Measurements from ENCODE around the gene VASP.
"Not testable (repeated sequence)": the region's sequence is repeated elsewhere in the genome, so short reads cannot be mapped to it uniquely, and the experiment has no call there.

The VASP gene

DNA sequence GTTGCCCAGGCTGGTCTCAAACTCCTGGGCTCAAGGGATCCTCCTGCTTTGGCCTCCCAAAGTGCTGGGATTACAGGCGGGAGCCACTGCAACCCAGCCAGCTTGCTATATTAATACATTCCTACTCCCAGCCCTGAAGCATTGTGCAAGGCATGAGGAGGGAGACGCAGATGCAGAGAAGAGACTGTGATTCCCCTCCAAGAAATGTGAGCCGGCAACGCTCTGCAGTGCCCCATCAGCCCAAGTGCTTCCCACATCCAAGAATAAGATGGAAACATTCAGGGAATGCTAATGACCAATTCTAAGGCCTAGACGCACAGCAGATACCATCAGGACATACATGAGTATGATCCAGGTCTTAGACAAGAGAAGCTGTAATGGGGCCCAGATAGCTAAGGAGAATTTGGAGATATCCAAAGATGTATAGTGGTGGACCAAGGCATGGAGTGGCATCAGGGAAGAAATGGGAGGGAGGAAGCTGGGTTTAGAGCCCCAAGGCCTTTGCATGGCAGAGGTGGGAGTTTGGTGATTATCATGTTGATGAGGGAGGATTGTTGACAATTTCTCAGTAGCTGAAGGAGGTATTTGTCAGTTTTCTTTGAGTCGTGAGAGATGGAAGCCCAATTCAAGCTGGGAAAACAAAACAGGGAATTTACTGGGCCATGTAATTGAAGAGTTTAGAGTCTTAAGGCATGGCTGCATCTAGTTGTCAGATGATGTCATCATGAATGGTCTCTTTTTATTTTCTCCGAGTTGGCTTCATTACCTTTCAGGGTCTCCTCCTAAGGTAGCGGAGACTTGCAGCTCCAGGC lies 6.2 kb upstream of the VASP start:
- Mint-ChIP-seq H3K27ac (no peak overlapping the region), H3K4me1 (ENCODE audit: low read depth) (peaks cover 44% of the 10 kb centered on the region), H3K4me3 (no peak overlapping the region), H3K9me3 (ENCODE audit: low read depth) (no peaks in the 10 kb centered on the region), H3K27me3 (no peaks in the 10 kb centered on the region), H3K36me3 (no peaks in the 10 kb centered on the region)

DNA sequence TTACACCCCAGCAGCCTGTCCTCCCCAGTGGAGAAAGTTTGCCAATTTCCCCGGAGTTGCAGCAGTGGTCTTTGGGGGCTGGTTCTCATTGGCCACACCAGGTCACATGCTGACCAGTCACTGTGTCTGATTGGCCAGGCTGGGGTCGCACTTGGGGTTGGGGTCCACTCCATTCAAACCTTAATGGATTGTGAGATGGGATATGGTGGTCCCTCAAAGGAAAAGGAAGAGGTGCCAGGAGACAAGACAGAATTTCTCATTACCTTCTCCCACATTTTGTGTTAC lies 5.6 kb upstream of the VASP start:
- H3K27me3 Mint-ChIP-seq: no peaks in the 10 kb centered on the region
- H3K27ac Mint-ChIP-seq: no peak overlapping the region
- no peaks in the 10 kb centered on the region for H3K9me3 Mint-ChIP-seq (ENCODE audit: low read depth)
- H3K4me1 Mint-ChIP-seq (ENCODE audit: low read depth): peaks cover 47% of the 10 kb centered on the region
- H3K36me3 Mint-ChIP-seq: no peaks in the 10 kb centered on the region
- H3K4me3 Mint-ChIP-seq: no peak overlapping the region

- Mint-ChIP-seq H3K27ac (no peak overlapping the region), H3K9me3 (ENCODE audit: low read depth) (no peaks in the 10 kb centered on the region), H3K36me3 (no peaks in the 10 kb centered on the region), H3K4me3 (no peak overlapping the region), H3K27me3 (no peaks in the 10 kb centered on the region), H3K4me1 (ENCODE audit: low read depth) (peaks cover 45% of the 10 kb centered on the region)
Measured at GRCh38 chr19:45502111-45502510, 5.2 kb upstream of the VASP start.

- no peak overlapping the region for H3K27ac Mint-ChIP-seq
- no peaks in the 10 kb centered on the region for H3K9me3 Mint-ChIP-seq (ENCODE audit: low read depth)
- no peak overlapping the region for H3K4me3 Mint-ChIP-seq
- peaks cover 35% of the 10 kb centered on the region for H3K4me1 Mint-ChIP-seq (ENCODE audit: low read depth)
- H3K36me3 Mint-ChIP-seq: no peaks in the 10 kb centered on the region
- H3K27me3 Mint-ChIP-seq: no peaks in the 10 kb centered on the region
Measured at GRCh38 chr19:45503909-45504308, 3.4 kb upstream of the VASP start.

DNA sequence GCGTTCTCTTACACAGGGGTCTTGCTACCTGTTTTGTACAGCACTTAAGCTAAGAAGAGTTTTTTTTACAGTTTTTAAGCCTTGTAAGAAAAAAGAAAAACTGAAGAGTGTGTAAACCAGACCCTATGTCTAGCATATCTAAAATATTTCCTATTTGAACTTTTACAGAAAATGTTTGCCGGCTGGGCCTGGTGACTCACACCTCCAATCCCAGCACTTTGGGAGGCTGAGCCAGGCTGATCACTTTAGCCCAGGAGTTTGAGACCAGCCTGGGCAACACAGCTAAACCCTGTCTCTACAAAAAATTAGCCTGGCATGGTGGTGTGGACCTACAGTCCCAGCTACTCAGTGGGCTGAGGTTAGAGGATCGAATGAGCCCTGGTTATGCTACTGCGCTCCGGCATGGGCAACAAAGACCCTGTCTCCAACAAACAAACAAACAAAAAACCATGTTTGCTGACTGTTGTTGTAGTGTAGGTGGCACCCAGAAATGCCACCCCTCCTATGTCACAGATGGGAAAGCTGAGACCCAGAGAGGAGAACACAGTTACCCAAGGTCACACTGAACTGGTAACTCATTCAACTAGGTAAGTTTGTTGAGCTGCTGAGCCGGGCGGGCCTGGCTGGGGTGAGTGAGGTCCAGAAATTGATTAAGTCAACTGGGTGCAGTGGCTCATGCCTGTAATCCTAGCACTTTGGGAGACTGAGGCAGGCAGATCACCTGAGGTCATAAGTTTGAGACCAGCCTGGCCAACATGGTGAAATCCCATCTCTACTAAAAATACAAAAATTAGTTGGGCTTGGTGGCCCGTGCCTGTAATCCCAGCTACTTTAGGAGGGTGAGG lies 1.9 kb upstream of the VASP start:
- H3K36me3 Mint-ChIP-seq: no peaks in the 10 kb centered on the region
- peak overlapping the region; percentile 61 for H3K27ac Mint-ChIP-seq
- H3K9me3 Mint-ChIP-seq (ENCODE audit: low read depth): no peaks in the 10 kb centered on the region
- H3K4me3 Mint-ChIP-seq: peak overlapping the region; percentile 78
- no peaks in the 10 kb centered on the region for H3K27me3 Mint-ChIP-seq
- peaks cover 39% of the 10 kb centered on the region for H3K4me1 Mint-ChIP-seq (ENCODE audit: low read depth)

- peaks cover 42% of the 10 kb centered on the region for H3K4me1 Mint-ChIP-seq (ENCODE audit: low read depth)
- peak overlapping the region; percentile 78 for H3K4me3 Mint-ChIP-seq
- peaks cover 2% of the 10 kb centered on the region for H3K36me3 Mint-ChIP-seq
- H3K27me3 Mint-ChIP-seq: no peaks in the 10 kb centered on the region
- H3K9me3 Mint-ChIP-seq (ENCODE audit: low read depth): no peaks in the 10 kb centered on the region
- H3K27ac Mint-ChIP-seq: peak overlapping the region; percentile 61
Measured at GRCh38 chr19:45505996-45506245, 1.4 kb upstream of the VASP start.

DNA sequence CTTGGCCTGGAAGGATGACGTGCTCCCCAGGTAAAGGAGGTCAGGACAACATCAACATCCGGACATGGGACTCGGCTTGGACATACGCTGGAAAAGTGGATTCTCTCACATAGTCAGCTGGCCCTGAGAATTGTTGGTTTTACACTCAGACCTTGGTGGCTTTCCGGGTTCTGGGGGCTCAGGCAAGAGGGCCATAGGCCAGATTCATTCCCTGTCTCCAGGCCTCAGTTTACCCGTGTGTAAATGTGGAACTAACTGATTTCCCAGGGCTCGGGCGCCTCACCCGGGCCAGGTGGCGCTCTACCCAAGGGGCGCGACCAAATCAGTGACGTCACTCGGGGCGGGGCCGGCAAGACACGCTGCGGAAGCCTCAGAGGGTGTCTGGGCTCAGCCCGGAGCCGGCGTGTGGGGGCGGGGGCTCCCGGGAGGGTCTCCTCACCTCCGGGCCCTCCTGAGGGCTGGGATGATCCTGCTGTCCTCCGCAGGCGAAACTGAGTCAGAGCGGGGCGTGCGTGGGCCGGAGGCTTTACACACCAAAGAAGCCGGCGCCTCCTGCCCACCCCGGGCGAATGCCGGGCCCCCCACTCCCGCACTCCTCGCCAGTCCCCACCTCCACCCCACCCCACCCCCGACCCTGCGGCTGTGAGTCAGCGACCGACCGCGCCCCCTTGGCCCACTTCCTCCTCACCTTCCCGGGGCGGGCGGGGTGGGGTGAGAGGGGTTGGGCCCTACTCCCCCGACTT lies 862 bp upstream of the VASP start:
- Mint-ChIP-seq H3K4me3 (peak overlapping the region; percentile 91), H3K27ac (peak overlapping the region; percentile 86), H3K9me3 (ENCODE audit: low read depth) (no peaks in the 10 kb centered on the region), H3K4me1 (ENCODE audit: low read depth) (peaks cover 44% of the 10 kb centered on the region), H3K27me3 (no peaks in the 10 kb centered on the region), H3K36me3 (peaks cover 3% of the 10 kb centered on the region)

GRCh38 chr19:45507872-45508416 lies 665 bp downstream of the VASP start:
- Mint-ChIP-seq H3K9me3 (ENCODE audit: low read depth) (no peaks in the 10 kb centered on the region), H3K4me3 (peak overlapping the region; percentile 90), H3K27ac (peak overlapping the region; percentile 50), H3K27me3 (no peaks in the 10 kb centered on the region), H3K36me3 (peaks cover 3% of the 10 kb centered on the region), H3K4me1 (ENCODE audit: low read depth) (peaks cover 52% of the 10 kb centered on the region)

DNA sequence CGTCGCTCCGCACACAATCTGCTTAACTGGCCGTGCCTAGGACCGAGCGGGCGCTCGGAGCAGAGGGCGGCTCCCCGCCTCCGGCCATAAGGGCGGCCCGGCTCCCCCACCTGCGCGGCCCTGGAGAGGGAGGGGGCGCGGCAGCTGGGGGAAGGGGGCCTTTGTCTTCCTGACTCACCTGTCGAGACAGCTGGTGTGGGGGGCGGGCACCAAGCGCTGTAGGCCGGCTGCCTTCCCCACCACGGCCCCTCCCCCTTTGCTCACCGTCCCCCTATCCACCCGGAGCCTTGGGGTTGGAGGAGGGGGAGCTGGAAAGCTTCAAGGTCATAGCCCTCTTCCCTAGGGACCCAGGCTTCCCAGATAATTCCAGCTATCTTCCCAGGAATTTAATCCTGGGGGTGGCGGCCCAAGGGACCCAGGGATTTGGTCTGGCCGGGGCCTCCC lies 1.2 kb downstream of the VASP start:
- Mint-ChIP-seq H3K36me3 (peaks cover 3% of the 10 kb centered on the region), H3K27ac (no peak overlapping the region), H3K4me1 (ENCODE audit: low read depth) (peaks cover 56% of the 10 kb centered on the region), H3K27me3 (no peaks in the 10 kb centered on the region), H3K9me3 (ENCODE audit: low read depth) (no peaks in the 10 kb centered on the region), H3K4me3 (peak overlapping the region; percentile 90)

DNA sequence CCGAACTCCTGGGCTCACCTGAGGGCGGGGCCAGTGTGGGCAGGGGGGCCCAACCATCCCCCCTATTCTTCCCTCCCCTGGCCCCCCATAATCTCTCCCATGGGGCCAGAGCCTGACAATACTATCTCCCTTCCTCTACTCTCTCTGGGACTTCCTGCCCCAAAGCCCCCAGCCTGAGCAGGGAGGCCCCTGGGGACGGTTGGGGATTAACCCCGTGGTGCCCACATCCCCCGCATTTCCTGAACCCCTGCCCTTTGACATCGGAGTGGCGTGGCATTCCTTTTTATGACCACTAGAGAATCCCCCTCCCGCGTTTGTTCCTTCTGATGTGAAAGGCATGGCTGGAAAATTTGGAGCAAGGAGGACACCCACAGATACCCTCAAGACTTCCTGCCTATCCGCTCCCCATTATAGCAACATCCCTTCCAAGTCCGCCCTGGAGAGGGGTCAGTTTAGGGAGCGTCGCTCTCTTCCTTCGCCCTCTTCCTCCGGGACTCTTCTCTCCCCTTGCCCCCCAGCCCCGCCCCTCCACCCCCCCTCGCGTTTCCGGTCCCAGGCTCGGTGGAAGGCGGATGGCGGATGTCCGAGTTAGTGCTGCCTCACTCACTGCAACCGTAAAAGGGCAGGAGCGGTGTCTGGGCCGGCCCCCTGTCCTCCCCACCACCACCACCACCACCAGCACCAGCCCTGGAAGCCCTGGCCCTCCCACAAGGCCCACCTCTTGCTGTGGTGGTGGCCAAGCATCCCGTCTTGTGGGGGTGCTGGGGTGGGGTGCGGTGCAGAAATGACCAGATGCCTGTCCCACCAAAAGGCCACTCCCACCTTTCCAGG lies 1.8 kb downstream of the VASP start:
- Mint-ChIP-seq H3K36me3 (peaks cover 3% of the 10 kb centered on the region), H3K27ac (peak overlapping the region; percentile 89), H3K4me1 (ENCODE audit: low read depth) (peaks cover 59% of the 10 kb centered on the region), H3K4me3 (peak overlapping the region; percentile 90), H3K9me3 (ENCODE audit: low read depth) (no peaks in the 10 kb centered on the region), H3K27me3 (no peaks in the 10 kb centered on the region)

- peaks cover 62% of the 10 kb centered on the region for H3K4me1 Mint-ChIP-seq (ENCODE audit: low read depth)
- no peaks in the 10 kb centered on the region for H3K27me3 Mint-ChIP-seq
- H3K9me3 Mint-ChIP-seq (ENCODE audit: low read depth): no peaks in the 10 kb centered on the region
- peak overlapping the region; percentile 90 for H3K4me3 Mint-ChIP-seq
- H3K36me3 Mint-ChIP-seq: peaks cover 3% of the 10 kb centered on the region
- peak overlapping the region; percentile 89 for H3K27ac Mint-ChIP-seq
Measured at GRCh38 chr19:45509692-45510015, 2.4 kb downstream of the VASP start.

GRCh38 chr19:45510352-45510751 lies 3.1 kb downstream of the VASP start:
- Mint-ChIP-seq H3K4me1 (ENCODE audit: low read depth) (peaks cover 64% of the 10 kb centered on the region), H3K27ac (peak overlapping the region; percentile 41), H3K4me3 (peak overlapping the region; percentile 90)
- not testable (repeated sequence) for H3K36me3 Mint-ChIP-seq; H3K9me3 Mint-ChIP-seq (ENCODE audit: low read depth); H3K27me3 Mint-ChIP-seq

- Mint-ChIP-seq H3K9me3 (ENCODE audit: low read depth) (no peaks in the 10 kb centered on the region), H3K36me3 (peaks cover 3% of the 10 kb centered on the region), H3K4me3 (peak overlapping the region; percentile 66), H3K27ac (peak overlapping the region; percentile 54), H3K4me1 (ENCODE audit: low read depth) (peaks cover 63% of the 10 kb centered on the region), H3K27me3 (no peaks in the 10 kb centered on the region)
Measured at GRCh38 chr19:45511074-45511473, 3.8 kb downstream of the VASP start.

- H3K27me3 Mint-ChIP-seq: no peaks in the 10 kb centered on the region
Measured at GRCh38 chr19:45512881-45513483, 5.7 kb downstream of the VASP start.

More at GRCh38 chr19:45512881-45513483, 5.7 kb downstream of the VASP start:
- peak overlapping the region; percentile 73 for H3K27ac Mint-ChIP-seq
- no peak overlapping the region for H3K4me3 Mint-ChIP-seq
- H3K36me3 Mint-ChIP-seq: peaks cover 3% of the 10 kb centered on the region
- H3K9me3 Mint-ChIP-seq (ENCODE audit: low read depth): no peaks in the 10 kb centered on the region
- H3K4me1 Mint-ChIP-seq (ENCODE audit: low read depth): peaks cover 62% of the 10 kb centered on the region

Data from activated naive CD8-positive, alpha-beta T cell (primary cell).